CMK (cell line): ENCODE measurements around the gene S100A10.

ENCODE experiments used
- DNase-seq: peaks from one replicate; pipeline ENCODE4 v3.0.0-alpha.2; 2010; ENCODE audit warnings: low read depth

Gene S100A10

GRCh38 chr1:151964510-151964909, 29.1 kb downstream of the S100A10 start:
- DNase-seq = no peak

- DNase-seq = no peak
Measured at GRCh38 chr1:151963288-151963687, 30.4 kb downstream of the S100A10 start.

- DNase-seq = no peak
Measured at GRCh38 chr1:151961833-151962232, 31.8 kb downstream of the S100A10 start.

GRCh38 chr1:151960780-151961513, 32.7 kb downstream of the S100A10 start:
- no peak for DNase-seq

- DNase-seq = no peak
Measured at GRCh38 chr1:151958959-151959358, 34.7 kb downstream of the S100A10 start.

- no peak for DNase-seq
Measured at GRCh38 chr1:151956957-151957497, 36.6 kb downstream of the S100A10 start.

- DNase-seq = no peak
Measured at GRCh38 chr1:151953409-151954094, 40.1 kb downstream of the S100A10 start.

GRCh38 chr1:151952811-151953210, 40.8 kb downstream of the S100A10 start:
- DNase-seq = no peak

- DNase-seq = no peak
Measured at GRCh38 chr1:151949371-151950193, 44.1 kb downstream of the S100A10 start.

GRCh38 chr1:151948506-151948905, 45.2 kb downstream of the S100A10 start:
- no peak for DNase-seq

GRCh38 chr1:151947140-151947539, 46.5 kb downstream of the S100A10 start:
- no peak for DNase-seq

- no peak for DNase-seq
Measured at GRCh38 chr1:151945725-151946722, 47.6 kb downstream of the S100A10 start.

- no peak for DNase-seq
Measured at GRCh38 chr1:151944857-151945575, 48.6 kb downstream of the S100A10 start.

GRCh38 chr1:151944126-151944856, 49.4 kb downstream of the S100A10 start:
- DNase-seq = no peak

- DNase-seq = no peak
Measured at GRCh38 chr1:151943591-151943990, 50.1 kb downstream of the S100A10 start.

GRCh38 chr1:151942882-151943281, 50.8 kb downstream of the S100A10 start:
- no peak for DNase-seq

- no peak for DNase-seq
Measured at GRCh38 chr1:151940541-151940940, 53.1 kb downstream of the S100A10 start.

- no peak for DNase-seq
Measured at GRCh38 chr1:151939779-151940178, 53.9 kb downstream of the S100A10 start.

- no peak for DNase-seq
Measured at GRCh38 chr1:151939141-151939540, 54.5 kb downstream of the S100A10 start.

GRCh38 chr1:151936653-151937052, 57.0 kb downstream of the S100A10 start:
- no peak for DNase-seq
